Measurements from ENCODE around the gene SIGLEC1. TPM values are rescaled to one million over a fixed set of nuclear protein-coding genes. Genes with fewer than 3 reads are reported as not detected.
A peak's percentile ranks its signal among the peaks of the same experiment; 100 is the strongest.

SIGLEC1 gene
- total RNA-seq, 1 experiment from 2014 or later, result not detected

- peak in 1 of 2 experiments; percentile 47 for DNase-seq
- Histone ChIP-seq H2AFZ (no peak overlapping the region), H3K79me2 (ENCODE audit: low read depth) (no peaks in the 10 kb centered on the region), H3K27ac (no peak overlapping the region), H3K27me3 (ENCODE audit: insufficient read depth, low read depth) (no peaks in the 10 kb centered on the region), H4K20me1 (ENCODE audit: insufficient read depth) (no peaks in the 10 kb centered on the region), H3K36me3 (ENCODE audit: low read depth) (no peaks in the 10 kb centered on the region), H3K4me1 (replicated peaks; ENCODE audit: insufficient read depth) (no peaks in the 10 kb centered on the region), H3K9me3 (ENCODE audit: insufficient read depth, low read depth) (no peaks in the 10 kb centered on the region), H3K4me3 (no peak overlapping the region), H3K9me2 (ENCODE audit: insufficient read depth) (no peaks in the 10 kb centered on the region), H3K4me2 (no peak overlapping the region), H3F3A (ENCODE audit: insufficient read depth, low read depth) (no peaks in the 10 kb centered on the region)
- POLR2A ChIA-PET (ENCODE audit: unreplicated experiment), result no interaction called here
- CTCF ChIA-PET, result no interaction called here
- intact Hi-C loops (cut with micrococcal nuclease; ENCODE audit: unreplicated experiment), result no loop called here
- BruUV-seq (replicated peaks), result no TSS peak
- TF ChIP-seq CTCF (conservative IDR thresholded peaks at IDR 0.05) (no peak), EZH2 (IDR thresholded peaks at IDR 0.05; ENCODE audit: low read depth) (no peak)
Measured at GRCh38 chr20:3751675-3752385, 39.4 kb upstream of the SIGLEC1 start.

GRCh38 chr20:3751305-3751674 is 38.9 kb upstream of the SIGLEC1 start:
- ChIA-PET POLR2A (ENCODE audit: unreplicated experiment) (no interaction called here), CTCF (interaction anchor here (0.9 kb wide), 1 partner anchor 15 kb away, joined by 5 read pairs; the partner anchor contains the start of gene ADISSP)
- no peaks in the 10 kb centered on the region for H3K79me2 ChIP-seq (ENCODE audit: low read depth)
- H3K4me1 ChIP-seq (replicated peaks; ENCODE audit: insufficient read depth), result no peaks in the 10 kb centered on the region
- BruUV-seq (replicated peaks), result no TSS peak
- TF ChIP-seq CTCF (conservative IDR thresholded peaks at IDR 0.05), result no peak
- TF ChIP-seq EZH2 (IDR thresholded peaks at IDR 0.05; ENCODE audit: low read depth), result no peak
- H2AFZ ChIP-seq, result no peak overlapping the region
- no peaks in the 10 kb centered on the region for H3F3A ChIP-seq (ENCODE audit: insufficient read depth, low read depth)
- no peaks in the 10 kb centered on the region for H3K9me2 ChIP-seq (ENCODE audit: insufficient read depth)
- no peak overlapping the region for H3K4me2 ChIP-seq
- H3K9me3 ChIP-seq (ENCODE audit: insufficient read depth, low read depth), result no peaks in the 10 kb centered on the region
- intact Hi-C loops (cut with micrococcal nuclease; ENCODE audit: unreplicated experiment), result no loop called here
- no peaks in the 10 kb centered on the region for H3K36me3 ChIP-seq (ENCODE audit: low read depth)
- H4K20me1 ChIP-seq (ENCODE audit: insufficient read depth), result no peaks in the 10 kb centered on the region
- no peaks in the 10 kb centered on the region for H3K27me3 ChIP-seq (ENCODE audit: insufficient read depth, low read depth)
- H3K4me3 ChIP-seq, result no peak overlapping the region
- H3K27ac ChIP-seq, result no peak overlapping the region
- DNase-seq, result no peak

GRCh38 chr20:3749689-3750531 is 37.5 kb upstream of the SIGLEC1 start:
- no peaks in the 10 kb centered on the region for H3K79me2 ChIP-seq (ENCODE audit: low read depth)
- POLR2A ChIA-PET (ENCODE audit: unreplicated experiment), result interaction anchor here (0.6 kb wide), 1 partner anchor 84 kb away, joined by 4 read pairs; no protein-coding TSS in a partner anchor
- no peaks in the 10 kb centered on the region for H3F3A ChIP-seq (ENCODE audit: insufficient read depth, low read depth)
- TF ChIP-seq CTCF (conservative IDR thresholded peaks at IDR 0.05), result peak; percentile 52
- TF ChIP-seq EZH2 (IDR thresholded peaks at IDR 0.05; ENCODE audit: low read depth), result no peak
- no peak overlapping the region for H3K27ac ChIP-seq
- intact Hi-C loops (cut with micrococcal nuclease; ENCODE audit: unreplicated experiment), result no loop called here
- no peaks in the 10 kb centered on the region for H3K4me1 ChIP-seq (replicated peaks; ENCODE audit: insufficient read depth)
- H3K4me2 ChIP-seq, result no peak overlapping the region
- no peaks in the 10 kb centered on the region for H3K27me3 ChIP-seq (ENCODE audit: insufficient read depth, low read depth)
- CTCF ChIA-PET, result interaction anchor here (0.5 to 1.0 kb wide), 3 partner anchors 30 to 335 kb away, joined by 3 to 8 read pairs (median 3); no protein-coding TSS in a partner anchor
- peak in 1 of 2 experiments; percentile 54 for DNase-seq
- no peaks in the 10 kb centered on the region for H4K20me1 ChIP-seq (ENCODE audit: insufficient read depth)
- no TSS peak for BruUV-seq (replicated peaks)
- no peaks in the 10 kb centered on the region for H3K9me3 ChIP-seq (ENCODE audit: insufficient read depth, low read depth)
- H3K9me2 ChIP-seq (ENCODE audit: insufficient read depth), result no peaks in the 10 kb centered on the region
- H3K4me3 ChIP-seq, result no peak overlapping the region
- no peak overlapping the region for H2AFZ ChIP-seq
- H3K36me3 ChIP-seq (ENCODE audit: low read depth), result no peaks in the 10 kb centered on the region

All from PC-9 (cell line).